HepG2 (cell line): ENCODE measurements around the gene CMIP. TPM values are rescaled to one million over a fixed set of nuclear protein-coding genes. Genes with fewer than 3 reads are reported as not detected.

Source experiments
- AGO2 ChIP-seq: fragments of 200-400 bp; formaldehyde crosslinking; optimal IDR thresholded peaks from 2 replicates; pipeline ENCODE3; 2017; ENCODE audit warnings: mild to moderate bottlenecking, low read depth, low read length, moderate library complexity
- AHDC1 ChIP-seq: sonication (generic); formaldehyde crosslinking; IDR thresholded peaks from 2 replicates; pipeline ENCODE4 v1.5.1; 2020; ENCODE audit warnings: mild to moderate bottlenecking, missing genetic modification reagents, borderline replicate concordance
- STAT5B ChIP-seq: sonication (generic); formaldehyde crosslinking; IDR thresholded peaks from 2 replicates; pipeline ENCODE4 v1.4.0; 2020; ENCODE audit warnings: missing genetic modification reagents
- TFDP2 ChIP-seq: sonication (generic); formaldehyde crosslinking; IDR thresholded peaks from 2 replicates; pipeline ENCODE4 v1.4.0; 2020; ENCODE audit warnings: missing genetic modification reagents
- ZZZ3 ChIP-seq: sonication (generic); formaldehyde crosslinking; IDR thresholded peaks from 2 replicates; pipeline ENCODE4 v1.4.0; 2020; ENCODE audit warnings: missing genetic modification reagents, mild to moderate bottlenecking, borderline replicate concordance
- polyA plus RNA-seq, 8 experiments: library from polyadenylated mRNA; depleted of rRNA in 3 of 8; stranded (reverse) in 7 of 8; unstranded in 1 of 8; fragments of >200 nt; fragmentation: Illumina TruSeq in 4 of 8; extraction: Trizol in 4 of 8; gene quantifications; 2 replicates each; pipeline versions ENCODE4 v1.2.1 to v1.2.3, GENCODE V29; 2011 to 2016; ENCODE audit warnings: low read depth in 4 of 8, missing spikeins in 1 of 8, mixed read lengths in 1 of 8; ENCODE audit not compliant: insufficient read depth in 1 of 8
- total RNA-seq, 5 experiments: library from RNA; depleted of rRNA; stranded (reverse); fragments of >200 nt; fragmentation: Illumina TruSeq; extraction: Trizol; gene quantifications; 2 replicates each; pipeline ENCODE4 v1.2.3, GENCODE V29; 2016; ENCODE audit warnings: low read depth in 1 of 5
- TF ChIP-seq, protein P1 (sequence below): IDR thresholded peaks from 2 replicates; pipeline ENCODE4 v1.6.1; 2018; ENCODE audit warnings: missing genetic modification reagents, mild to moderate bottlenecking, missing compliant biosample characterization
- TF ChIP-seq, protein P2 (sequence below): conservative IDR thresholded peaks from 2 replicates; pipeline ENCODE4 v1.6.1; 2018; ENCODE audit warnings: missing genetic modification reagents

The CMIP gene
- total and polyA plus RNA-seq, 2 of the 13 experiments (the other 11 are each of a cell fraction or from before 2014, with no cell fraction given) = 10.9 to 18.1 TPM

- TF ChIP-seq AHDC1 (CRISPR knock-in tag) (no peak), AGO2 (peak; percentile 85), ZZZ3 (CRISPR knock-in tag) (no peak), STAT5B (no peak), TFDP2 (CRISPR knock-in tag) (no peak)
- TF ChIP-seq, protein P1, sequence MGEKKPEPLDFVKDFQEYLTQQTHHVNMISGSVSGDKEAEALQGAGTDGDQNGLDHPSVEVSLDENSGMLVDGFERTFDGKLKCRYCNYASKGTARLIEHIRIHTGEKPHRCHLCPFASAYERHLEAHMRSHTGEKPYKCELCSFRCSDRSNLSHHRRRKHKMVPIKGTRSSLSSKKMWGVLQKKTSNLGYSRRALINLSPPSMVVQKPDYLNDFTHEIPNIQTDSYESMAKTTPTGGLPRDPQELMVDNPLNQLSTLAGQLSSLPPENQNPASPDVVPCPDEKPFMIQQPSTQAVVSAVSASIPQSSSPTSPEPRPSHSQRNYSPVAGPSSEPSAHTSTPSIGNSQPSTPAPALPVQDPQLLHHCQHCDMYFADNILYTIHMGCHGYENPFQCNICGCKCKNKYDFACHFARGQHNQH (CRISPR knock-in tag) = no peak
- TF ChIP-seq, protein P2, sequence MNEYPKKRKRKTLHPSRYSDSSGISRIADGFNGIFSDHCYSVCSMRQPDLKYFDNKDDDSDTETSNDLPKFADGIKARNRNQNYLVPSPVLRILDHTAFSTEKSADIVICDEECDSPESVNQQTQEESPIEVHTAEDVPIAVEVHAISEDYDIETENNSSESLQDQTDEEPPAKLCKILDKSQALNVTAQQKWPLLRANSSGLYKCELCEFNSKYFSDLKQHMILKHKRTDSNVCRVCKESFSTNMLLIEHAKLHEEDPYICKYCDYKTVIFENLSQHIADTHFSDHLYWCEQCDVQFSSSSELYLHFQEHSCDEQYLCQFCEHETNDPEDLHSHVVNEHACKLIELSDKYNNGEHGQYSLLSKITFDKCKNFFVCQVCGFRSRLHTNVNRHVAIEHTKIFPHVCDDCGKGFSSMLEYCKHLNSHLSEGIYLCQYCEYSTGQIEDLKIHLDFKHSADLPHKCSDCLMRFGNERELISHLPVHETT (CRISPR knock-in tag) = no peak
Observed at GRCh38 chr16:81711657-81712319, 267.2 kb downstream of the CMIP start (continued).
